RKO (cell line): Measurements from ENCODE around the gene KRT75.
"Not testable (repeated sequence)": the region's sequence is repeated elsewhere in the genome, so short reads cannot be mapped to it uniquely, and the experiment has no call there.

ENCODE experiments used
- DNase-seq: peaks from one replicate; pipeline ENCODE4 v3.0.0-alpha.2; 2016; ENCODE audit warnings: low spot score

Gene KRT75

GRCh38 chr12:52415870-52416750, 18.1 kb downstream of the KRT75 start:
- DNase-seq = peak; percentile 43

GRCh38 chr12:52414936-52415335, 19.2 kb downstream of the KRT75 start:
- DNase-seq = no peak

GRCh38 chr12:52413782-52414345, 20.3 kb downstream of the KRT75 start:
- no peak for DNase-seq

DNA sequence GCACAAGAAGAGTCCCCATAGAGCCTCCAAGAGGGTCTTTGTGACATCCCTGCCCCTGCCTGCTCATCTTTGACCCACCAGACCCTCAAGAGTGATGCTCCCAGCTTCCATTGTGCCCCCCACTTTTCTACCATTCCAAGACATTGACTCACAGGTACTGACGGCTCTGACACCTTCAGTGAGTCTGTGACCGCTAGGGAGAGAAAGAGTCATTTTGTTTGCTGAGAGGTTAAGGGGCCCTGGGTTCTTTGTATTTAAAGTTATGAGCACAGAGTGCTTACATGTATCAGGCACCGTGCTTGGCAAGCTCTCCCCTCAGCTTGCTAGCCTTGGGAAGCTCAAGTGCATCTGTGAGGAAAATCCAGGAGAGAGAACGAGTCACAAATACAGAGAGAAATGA, 21.0 kb downstream of the KRT75 start:
- no peak for DNase-seq

DNA sequence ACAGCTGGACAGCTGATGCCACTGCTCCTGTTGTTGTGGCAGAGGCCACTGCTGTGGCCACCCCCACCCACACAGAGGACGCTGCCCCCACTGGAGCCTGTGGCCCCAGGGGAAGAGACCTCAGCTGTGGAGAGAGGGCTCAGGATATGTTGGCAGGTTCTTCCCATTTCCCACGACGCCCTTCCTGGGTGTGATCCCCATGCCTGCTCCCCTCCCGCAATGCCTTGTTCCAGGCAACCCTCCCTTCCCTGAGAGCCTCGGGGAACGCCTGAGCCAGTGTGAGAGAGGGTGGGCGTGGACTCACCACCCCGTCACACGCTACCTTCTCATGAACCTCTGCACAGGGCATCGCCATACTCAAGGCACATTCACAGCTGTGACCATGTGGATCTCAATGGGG, 22.4 kb downstream of the KRT75 start:
- DNase-seq = no peak

GRCh38 chr12:52410589-52411248, 23.5 kb downstream of the KRT75 start:
- not testable (repeated sequence) for DNase-seq

DNA sequence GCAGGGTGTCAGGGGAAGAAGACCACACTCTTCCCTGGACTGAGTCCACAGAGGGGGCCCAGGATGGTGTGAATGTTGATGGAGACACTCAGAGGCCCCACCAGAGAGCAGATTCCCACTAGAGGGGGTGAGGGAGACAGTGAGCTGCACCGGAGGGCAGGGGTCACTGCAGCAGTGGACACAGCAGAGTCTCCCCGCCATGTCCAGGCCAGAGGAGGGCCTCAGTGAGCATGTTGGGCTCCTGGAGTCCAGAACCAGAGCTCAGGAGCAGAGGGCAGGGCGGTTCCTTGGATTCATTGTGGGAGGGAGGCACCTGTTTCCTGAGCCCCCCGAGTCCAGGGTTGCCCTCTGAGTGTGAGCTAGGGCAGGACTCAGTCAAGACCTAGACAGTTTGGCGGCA, 26.3 kb downstream of the KRT75 start:
- no peak for DNase-seq

GRCh38 chr12:52405922-52406385, 28.2 kb downstream of the KRT75 start, which contains the start of gene KRT82:
TSS of gene KRT82 (minus strand) at chr12:52406335. CDS start at chr12:52406277, 58 bp downstream.
- DNase-seq = no peak

DNA sequence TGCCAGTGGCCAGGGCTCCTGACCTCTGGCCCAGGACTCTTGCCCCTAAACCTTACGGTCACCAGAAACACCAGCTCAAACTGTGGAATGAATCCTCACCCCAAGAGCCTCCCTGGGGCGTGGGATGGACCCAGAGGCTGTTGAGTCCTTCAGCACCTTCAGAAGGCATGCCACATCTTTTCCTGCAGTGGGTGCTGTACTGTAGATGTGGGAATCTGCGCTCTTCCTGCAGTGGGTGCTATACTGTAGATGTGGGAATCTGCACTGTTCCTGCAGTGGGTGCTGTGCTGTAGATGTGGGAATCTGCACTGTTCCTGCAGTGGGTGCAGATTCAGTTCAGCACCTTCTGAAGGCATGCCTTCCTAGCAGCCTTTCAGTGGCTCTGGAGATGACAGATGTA, 29.2 kb downstream of the KRT75 start:
- no peak for DNase-seq

- DNase-seq = no peak
Measured at GRCh38 chr12:52403561-52403960, 30.6 kb downstream of the KRT75 start.

DNA sequence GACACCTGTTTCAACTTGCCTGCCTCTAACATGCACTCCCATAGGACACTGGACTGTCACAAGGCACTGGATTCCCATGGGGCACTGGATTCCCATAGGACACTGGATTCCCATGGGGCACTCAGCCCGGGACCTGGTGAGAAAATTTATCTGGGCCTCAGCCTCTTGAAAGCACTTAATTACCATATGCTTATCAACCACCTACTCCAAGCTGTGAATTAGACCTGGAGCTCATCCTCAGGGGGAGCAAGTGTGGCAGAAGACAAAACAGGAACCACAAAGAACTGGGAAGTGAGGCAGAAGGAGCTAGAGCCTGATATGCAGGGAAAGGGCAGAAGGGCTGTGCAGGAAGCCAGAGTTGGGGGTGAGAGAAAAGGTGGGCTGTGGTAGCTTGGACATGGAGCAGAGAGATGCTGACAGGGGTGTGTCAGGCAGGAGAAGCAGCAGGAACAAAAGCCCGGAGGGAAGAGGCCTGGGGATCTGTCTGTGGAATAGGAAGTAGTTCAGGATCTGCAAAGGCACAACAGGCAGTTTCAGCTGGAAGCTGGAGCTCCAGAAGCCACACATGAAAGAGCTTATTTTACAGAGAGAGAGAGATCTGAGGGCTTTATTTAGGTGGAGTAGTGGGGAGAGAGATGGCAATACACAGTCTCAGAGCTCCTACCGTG, 31.2 kb downstream of the KRT75 start:
- no peak for DNase-seq

- no peak for DNase-seq
Measured at GRCh38 chr12:52402377-52402776, 31.8 kb downstream of the KRT75 start.

- DNase-seq = no peak
Measured at GRCh38 chr12:52401926-52402325, 32.2 kb downstream of the KRT75 start.

DNA sequence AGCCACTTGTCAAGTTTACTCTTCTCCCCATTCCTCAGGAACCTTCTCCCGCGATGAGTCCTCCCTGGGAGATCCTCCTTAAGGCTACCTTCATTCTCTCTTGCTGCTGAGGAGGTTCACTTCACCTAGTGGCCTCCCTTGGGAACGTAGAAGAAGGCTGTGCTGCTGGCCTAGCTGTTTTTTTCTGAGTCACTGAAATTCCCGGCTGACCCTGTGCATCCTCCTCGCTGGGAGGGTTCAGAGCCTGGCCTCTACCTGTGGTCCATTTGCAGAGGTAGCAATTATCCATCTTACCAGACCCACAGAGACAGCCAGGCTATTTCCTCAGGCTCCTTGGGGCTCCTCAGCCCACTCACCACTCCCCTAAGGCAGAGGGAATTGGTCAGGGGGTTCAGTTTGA, 32.6 kb downstream of the KRT75 start:
- DNase-seq = no peak

DNA sequence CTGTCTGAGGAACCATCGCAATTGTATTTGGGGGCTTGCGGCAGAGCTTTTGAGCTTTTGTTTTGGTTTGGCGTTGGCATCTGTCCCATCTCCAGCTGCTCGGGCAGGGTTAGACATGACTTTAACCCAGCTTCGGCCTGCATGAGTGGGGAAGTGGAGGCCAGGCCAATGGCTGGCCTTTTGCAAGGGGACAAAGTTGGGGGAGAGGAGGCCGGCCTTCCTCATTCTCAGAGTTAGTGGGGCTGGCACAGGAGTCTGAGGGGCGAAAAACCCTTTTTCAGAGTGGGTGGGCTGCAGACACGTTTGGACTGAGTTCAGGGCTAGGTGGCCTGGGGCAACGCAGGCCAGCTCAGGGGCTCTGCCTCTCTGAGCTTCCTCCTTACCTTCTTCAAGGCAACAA, 33.3 kb downstream of the KRT75 start:
- no peak for DNase-seq

- no peak for DNase-seq
Measured at GRCh38 chr12:52399756-52400155, 34.4 kb downstream of the KRT75 start.

- DNase-seq = peak; percentile 14
Measured at GRCh38 chr12:52398176-52398575, 36.0 kb downstream of the KRT75 start.

DNA sequence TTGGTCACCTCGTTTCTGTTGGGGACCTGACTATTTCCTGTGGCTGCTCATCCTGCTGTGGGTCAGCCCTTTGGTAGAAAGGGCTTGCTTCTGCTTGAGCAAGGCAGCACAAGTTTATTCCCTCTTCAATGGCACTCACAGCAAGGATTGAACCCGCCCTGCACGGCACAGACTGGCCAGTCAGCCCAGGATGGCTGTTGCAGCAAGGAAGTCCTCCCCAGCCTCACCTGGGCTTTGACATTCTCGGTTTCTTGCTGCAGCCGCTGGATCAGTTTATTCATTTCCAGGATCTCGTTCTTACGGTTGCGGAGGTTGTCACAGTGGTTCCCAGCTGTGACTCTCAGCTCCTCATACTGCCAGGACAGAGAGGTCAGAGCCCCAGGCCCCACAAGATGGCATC, 37.5 kb downstream of the KRT75 start:
- no peak for DNase-seq

DNA sequence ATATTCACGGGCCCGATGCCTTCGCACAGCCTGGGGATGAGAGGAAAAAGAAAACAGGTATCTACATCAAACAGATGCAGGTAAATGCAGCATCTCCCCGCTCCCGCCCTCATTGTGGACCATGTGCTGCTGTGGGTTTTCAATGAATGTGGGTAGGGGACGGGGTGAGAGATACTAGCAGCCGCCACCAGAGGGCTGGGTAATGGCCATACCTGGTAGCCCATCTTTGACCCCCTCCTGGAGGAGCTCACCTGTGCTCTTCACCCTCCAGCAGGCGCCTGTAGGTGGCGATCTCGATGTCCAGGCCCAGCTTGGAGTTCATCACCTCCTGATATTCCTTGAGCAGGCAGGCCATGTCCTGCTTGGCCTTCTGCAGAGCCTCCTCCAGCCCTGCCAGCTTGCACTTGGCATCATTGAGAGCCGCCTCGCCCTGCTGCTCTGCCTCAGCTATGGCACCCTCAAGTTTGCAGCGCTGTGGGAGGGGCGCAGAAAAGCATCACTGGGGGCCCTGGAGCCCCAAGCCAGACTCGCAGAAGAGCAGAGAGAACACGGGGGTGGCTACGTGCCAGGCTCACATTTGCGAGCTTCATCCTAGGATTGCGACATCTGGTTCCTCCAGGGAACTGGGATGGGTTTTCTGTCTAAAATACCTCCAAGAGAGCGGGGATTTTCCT, 38.3 kb downstream of the KRT75 start:
- DNase-seq = no peak

GRCh38 chr12:52394836-52395405, 39.2 kb downstream of the KRT75 start:
- no peak for DNase-seq

DNA sequence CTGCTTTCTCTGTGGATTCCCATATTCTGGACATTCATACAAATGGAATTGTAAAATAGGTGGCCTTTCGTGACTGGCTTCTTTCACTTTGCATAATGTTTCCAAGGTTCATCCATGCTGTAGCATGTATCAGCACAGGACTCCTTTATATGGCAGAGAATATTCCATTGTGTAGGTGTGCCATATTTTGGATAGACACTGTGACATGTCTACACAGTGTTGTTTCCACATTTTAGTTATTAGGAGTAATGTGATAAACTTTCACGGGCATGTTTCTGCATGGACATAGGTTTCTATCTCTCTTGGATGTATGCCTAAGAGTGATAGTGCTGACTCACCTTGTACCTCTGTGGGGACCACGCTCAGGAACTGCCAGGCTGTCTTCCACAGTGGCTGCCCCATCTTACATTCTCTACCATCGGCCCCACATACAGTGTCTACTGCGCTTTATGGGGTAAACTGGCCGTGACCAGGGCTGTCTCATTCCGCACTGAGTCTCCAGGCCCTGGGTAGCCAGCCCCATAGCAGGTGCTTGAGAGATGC, 41.6 kb downstream of the KRT75 start:
- DNase-seq = no peak
